A549 (cell line): Measurements from ENCODE around the gene CLCNKB.

Source experiments
- BHLHE40 ChIP-seq: IDR thresholded peaks from 2 replicates; pipeline ENCODE4 v1.6.1; 2012; ENCODE audit warnings: low read depth, low read length, inconsistent platforms
- CBX8 ChIP-seq: fragments of 200-600 bp; sonication (generic); IDR thresholded peaks from 2 replicates; pipeline ENCODE4 v1.6.1; 2016
- ESRRA ChIP-seq: fragments of 150-350 bp; IDR thresholded peaks from 2 replicates; pipeline ENCODE4 v1.6.1; 2014; ENCODE audit warnings: mild to moderate bottlenecking, low read length, borderline replicate concordance
- HDAC2 ChIP-seq: fragments of 200-600 bp; sonication (generic); IDR thresholded peaks from 2 replicates; pipeline ENCODE4 v1.6.1; 2016
- PHF8 ChIP-seq: fragments of 200-600 bp; sonication (generic); IDR thresholded peaks from 2 replicates; pipeline ENCODE4 v1.6.1; 2016; ENCODE audit warnings: low read depth, mild to moderate bottlenecking, antibody characterized with exemption, moderate library complexity, borderline replicate concordance
- POLR2A ChIP-seq: IDR thresholded peaks from 2 replicates; pipeline ENCODE4 v1.6.1; 2012; ENCODE audit warnings: mild to moderate bottlenecking, low read length
- RARB ChIP-seq: fragments of 250-450 bp; sonication (Bioruptor Pico); IDR thresholded peaks from 2 replicates; pipeline ENCODE4 v1.8.0; 2021; ENCODE audit warnings: mild to moderate bottlenecking, moderate library complexity
- TF ChIP-seq, protein P1 (sequence below): fragments of >200 bp; sonication (Bioruptor Twin); formaldehyde crosslinking; IDR thresholded peaks from 3 replicates; pipeline ENCODE4 v1.5.1; 2016
- TF ChIP-seq, protein P2 (sequence below): fragments of >200 bp; sonication (Bioruptor Twin); formaldehyde crosslinking; IDR thresholded peaks from 3 replicates; pipeline ENCODE4 v1.6.1; 2016
- TF ChIP-seq, protein P3 (sequence below): fragments of 450-650 bp; IDR thresholded peaks from 2 replicates; pipeline ENCODE4 v1.6.1; 2014; ENCODE audit warnings: antibody characterized with exemption

DNA sequence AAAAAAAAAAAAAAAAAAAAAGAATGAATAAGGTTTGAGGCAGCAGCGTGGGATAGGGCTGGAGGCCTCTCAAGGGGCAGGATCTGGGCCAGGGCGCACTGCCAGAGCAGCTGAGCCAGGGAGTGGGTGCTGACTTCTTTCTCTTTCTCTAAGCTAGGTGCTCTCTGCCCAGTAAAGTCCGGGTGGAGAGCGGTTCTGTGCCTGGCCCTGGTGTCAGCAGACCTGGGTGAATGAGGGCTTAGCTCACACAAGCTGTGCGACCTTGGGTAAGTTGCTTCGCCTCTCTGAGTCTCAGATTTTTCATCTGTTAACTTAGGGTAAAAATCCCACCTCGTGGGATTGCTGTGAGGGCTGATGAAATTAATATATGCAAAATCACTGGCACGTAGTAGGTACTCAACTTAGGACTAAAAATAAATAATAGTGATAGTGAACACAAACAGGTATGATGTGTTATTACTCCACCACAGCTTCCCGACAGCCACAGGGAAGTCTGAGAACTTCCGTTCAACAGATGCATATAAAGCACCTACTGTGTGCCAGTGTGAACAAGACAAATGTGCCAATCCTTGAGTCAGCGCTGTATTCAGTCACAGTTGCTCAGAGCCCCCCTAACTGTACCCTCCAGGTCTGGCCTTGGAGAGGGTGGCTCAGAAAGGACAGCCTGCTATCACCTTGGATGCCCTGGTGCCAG, 31.9 kb downstream of the CLCNKB start:
- TF ChIP-seq, protein P1, sequence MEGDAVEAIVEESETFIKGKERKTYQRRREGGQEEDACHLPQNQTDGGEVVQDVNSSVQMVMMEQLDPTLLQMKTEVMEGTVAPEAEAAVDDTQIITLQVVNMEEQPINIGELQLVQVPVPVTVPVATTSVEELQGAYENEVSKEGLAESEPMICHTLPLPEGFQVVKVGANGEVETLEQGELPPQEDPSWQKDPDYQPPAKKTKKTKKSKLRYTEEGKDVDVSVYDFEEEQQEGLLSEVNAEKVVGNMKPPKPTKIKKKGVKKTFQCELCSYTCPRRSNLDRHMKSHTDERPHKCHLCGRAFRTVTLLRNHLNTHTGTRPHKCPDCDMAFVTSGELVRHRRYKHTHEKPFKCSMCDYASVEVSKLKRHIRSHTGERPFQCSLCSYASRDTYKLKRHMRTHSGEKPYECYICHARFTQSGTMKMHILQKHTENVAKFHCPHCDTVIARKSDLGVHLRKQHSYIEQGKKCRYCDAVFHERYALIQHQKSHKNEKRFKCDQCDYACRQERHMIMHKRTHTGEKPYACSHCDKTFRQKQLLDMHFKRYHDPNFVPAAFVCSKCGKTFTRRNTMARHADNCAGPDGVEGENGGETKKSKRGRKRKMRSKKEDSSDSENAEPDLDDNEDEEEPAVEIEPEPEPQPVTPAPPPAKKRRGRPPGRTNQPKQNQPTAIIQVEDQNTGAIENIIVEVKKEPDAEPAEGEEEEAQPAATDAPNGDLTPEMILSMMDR = no peak
- TF ChIP-seq, protein P2, sequence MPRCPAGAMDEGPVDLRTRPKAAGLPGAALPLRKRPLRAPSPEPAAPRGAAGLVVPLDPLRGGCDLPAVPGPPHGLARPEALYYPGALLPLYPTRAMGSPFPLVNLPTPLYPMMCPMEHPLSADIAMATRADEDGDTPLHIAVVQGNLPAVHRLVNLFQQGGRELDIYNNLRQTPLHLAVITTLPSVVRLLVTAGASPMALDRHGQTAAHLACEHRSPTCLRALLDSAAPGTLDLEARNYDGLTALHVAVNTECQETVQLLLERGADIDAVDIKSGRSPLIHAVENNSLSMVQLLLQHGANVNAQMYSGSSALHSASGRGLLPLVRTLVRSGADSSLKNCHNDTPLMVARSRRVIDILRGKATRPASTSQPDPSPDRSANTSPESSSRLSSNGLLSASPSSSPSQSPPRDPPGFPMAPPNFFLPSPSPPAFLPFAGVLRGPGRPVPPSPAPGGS = no peak
- TF ChIP-seq, protein P3, sequence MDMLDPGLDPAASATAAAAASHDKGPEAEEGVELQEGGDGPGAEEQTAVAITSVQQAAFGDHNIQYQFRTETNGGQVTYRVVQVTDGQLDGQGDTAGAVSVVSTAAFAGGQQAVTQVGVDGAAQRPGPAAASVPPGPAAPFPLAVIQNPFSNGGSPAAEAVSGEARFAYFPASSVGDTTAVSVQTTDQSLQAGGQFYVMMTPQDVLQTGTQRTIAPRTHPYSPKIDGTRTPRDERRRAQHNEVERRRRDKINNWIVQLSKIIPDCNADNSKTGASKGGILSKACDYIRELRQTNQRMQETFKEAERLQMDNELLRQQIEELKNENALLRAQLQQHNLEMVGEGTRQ = no peak
- TF ChIP-seq RARB (CRISPR knock-in tag) (no peak), ESRRA (no peak), BHLHE40 (no peak), CBX8 (no peak), PHF8 (no peak), HDAC2 (no peak), POLR2A (no peak)
